ENCODE measurements around the gene SHC1. TPM values are rescaled to one million over a fixed set of nuclear protein-coding genes. Genes with fewer than 3 reads are reported as not detected.

Gene SHC1
- total RNA-seq, 1 experiment from 2014 or later: 199 TPM

DNA sequence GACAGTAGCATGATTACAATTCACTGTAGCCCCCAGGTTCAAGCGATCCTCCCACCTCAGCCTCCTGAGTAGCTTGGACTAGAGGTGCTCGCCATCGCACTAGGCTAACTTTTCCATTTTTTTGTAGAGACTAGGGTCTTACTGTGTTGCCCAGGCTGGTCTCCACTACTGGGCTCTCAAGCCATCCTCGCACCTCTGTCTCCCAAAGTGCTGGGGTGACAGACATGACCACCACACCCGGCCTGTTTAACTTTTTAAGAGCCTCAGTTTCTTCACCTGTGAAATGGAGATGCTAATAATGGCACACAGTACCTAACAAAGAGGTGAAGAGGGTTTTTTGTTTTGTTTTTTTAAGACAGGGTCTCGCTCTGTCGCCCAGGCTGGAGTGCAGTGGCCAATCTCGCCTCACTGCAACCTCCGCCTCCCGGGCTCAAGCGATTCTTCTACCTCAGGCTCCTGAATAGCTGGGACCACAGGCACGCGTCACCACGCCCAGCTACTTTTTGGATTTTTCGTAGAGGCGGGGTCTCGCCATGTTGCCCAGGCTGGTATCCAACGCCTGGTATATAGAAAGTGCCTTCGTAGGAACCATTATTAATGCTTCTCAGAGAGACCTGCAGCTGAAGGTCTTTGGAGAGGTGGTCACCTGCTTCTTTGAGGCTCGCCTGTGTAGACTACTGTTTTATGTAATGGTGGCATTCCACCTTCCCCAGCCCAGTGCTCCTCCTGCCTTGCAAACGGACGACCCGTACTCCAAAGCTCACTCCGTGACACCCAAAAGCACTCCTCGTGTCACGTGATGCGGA lies 34.6 kb downstream of the SHC1 start:
- Mint-ChIP-seq H3K9me3 (no peaks in the 10 kb centered on the region), H3K36me3 (no peaks in the 10 kb centered on the region; the same call in 1 of the 2 replicates), H3K27ac (peak overlapping the region; percentile 99), H3K4me3 (peak overlapping the region; percentile 92), H3K27me3 (ENCODE audit: low read depth) (peaks cover 3% of the 10 kb centered on the region; the same call in 1 of the 2 replicates), H3K4me1 (peaks cover 22% of the 10 kb centered on the region)
- ChIA-PET POLR2A (interaction anchor here (0.8 to 2.6 kb wide), 9 partner anchors 8 to 154 kb away, joined by 3 to 18 read pairs (median 3); partner anchors contain the start of genes FLAD1, PBXIP1 and SHC1), CTCF (interaction anchor here (0.5 to 1.8 kb wide), 30 partner anchors 9 to 456 kb away, joined by 3 to 14 read pairs (median 4); partner anchors contain the start of genes FLAD1, KCNN3, KRTCAP2 and PYGO2)
- no peak for DNase-seq (ENCODE audit: low spot score)
- TF ChIP-seq ZNF396 (CRISPR knock-in tag; IDR thresholded peaks at IDR 0.05; ENCODE audit: borderline replicate concordance): no peak
- peak; percentile 41 for TF ChIP-seq ZNF121 (CRISPR knock-in tag; IDR thresholded peaks at IDR 0.05)
- TF ChIP-seq NFYB (CRISPR knock-in tag; conservative IDR thresholded peaks at IDR 0.05; ENCODE audit: low read depth): 0 out of 2 replicates have a peak, but pooled peaks have one; percentile 39
- TF ChIP-seq, protein P1, sequence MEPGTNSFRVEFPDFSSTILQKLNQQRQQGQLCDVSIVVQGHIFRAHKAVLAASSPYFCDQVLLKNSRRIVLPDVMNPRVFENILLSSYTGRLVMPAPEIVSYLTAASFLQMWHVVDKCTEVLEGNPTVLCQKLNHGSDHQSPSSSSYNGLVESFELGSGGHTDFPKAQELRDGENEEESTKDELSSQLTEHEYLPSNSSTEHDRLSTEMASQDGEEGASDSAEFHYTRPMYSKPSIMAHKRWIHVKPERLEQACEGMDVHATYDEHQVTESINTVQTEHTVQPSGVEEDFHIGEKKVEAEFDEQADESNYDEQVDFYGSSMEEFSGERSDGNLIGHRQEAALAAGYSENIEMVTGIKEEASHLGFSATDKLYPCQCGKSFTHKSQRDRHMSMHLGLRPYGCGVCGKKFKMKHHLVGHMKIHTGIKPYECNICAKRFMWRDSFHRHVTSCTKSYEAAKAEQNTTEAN (CRISPR knock-in tag; IDR thresholded peaks at IDR 0.05): peak; percentile 93; the same call in 1 of the 2 replicates
- TF ChIP-seq, protein P2, sequence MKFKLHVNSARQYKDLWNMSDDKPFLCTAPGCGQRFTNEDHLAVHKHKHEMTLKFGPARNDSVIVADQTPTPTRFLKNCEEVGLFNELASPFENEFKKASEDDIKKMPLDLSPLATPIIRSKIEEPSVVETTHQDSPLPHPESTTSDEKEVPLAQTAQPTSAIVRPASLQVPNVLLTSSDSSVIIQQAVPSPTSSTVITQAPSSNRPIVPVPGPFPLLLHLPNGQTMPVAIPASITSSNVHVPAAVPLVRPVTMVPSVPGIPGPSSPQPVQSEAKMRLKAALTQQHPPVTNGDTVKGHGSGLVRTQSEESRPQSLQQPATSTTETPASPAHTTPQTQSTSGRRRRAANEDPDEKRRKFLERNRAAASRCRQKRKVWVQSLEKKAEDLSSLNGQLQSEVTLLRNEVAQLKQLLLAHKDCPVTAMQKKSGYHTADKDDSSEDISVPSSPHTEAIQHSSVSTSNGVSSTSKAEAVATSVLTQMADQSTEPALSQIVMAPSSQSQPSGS (CRISPR knock-in tag; IDR thresholded peaks at IDR 0.05; ENCODE audit: borderline replicate concordance, low read depth): 0 out of 2 replicates have a peak, but pooled peaks have one; percentile 66
- ATAC-seq: no peak

DNA sequence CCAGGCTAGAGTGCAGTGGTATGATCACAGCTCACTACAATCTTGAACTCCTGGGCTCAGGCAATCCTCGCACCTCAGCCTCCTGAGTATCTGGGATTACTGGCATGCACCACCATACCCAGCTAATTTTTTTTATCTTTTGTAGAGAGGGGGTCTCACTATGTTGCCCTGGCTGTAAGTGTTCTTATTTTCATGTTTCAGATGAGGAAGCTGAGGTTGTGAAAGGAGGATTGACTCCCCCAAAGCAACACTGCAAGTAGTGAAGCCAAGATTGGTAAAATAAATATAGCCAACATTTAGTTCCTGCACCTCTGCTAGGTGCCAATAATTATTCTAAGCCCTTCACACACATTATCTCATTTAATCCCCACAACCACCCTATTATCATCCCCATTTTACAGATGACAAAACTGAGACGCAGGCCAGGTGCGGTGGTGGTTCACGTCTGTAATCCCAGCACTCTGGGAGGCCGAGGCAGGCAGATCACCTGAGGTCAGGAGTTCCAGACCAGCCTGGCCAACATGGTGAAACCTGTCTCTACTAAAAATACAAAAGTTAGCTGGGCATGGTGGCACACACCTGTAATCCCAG lies 36.1 kb downstream of the SHC1 start:
- Mint-ChIP-seq H3K9me3 (no peaks in the 10 kb centered on the region), H3K27me3 (ENCODE audit: low read depth) (peaks cover 3% of the 10 kb centered on the region; the same call in 1 of the 2 replicates), H3K27ac (no peak overlapping the region), H3K4me3 (no peak overlapping the region), H3K4me1 (peaks cover 12% of the 10 kb centered on the region), H3K36me3 (no peaks in the 10 kb centered on the region; the same call in 1 of the 2 replicates)
- no peak for ATAC-seq
- no peak for DNase-seq (ENCODE audit: low spot score)
- ChIA-PET POLR2A (no interaction called here), CTCF (interaction anchor here (1.5 kb wide), 1 partner anchor 127 kb away, joined by 3 read pairs; no protein-coding TSS in a partner anchor)
- TF ChIP-seq TEAD4 (CRISPR knock-in tag; IDR thresholded peaks at IDR 0.05): no peak
- no peak for TF ChIP-seq JUN (CRISPR knock-in tag; IDR thresholded peaks at IDR 0.05)
- TF ChIP-seq PRRX2 (CRISPR knock-in tag; IDR thresholded peaks at IDR 0.05): no peak
- no peak for TF ChIP-seq ZNF121 (CRISPR knock-in tag; IDR thresholded peaks at IDR 0.05)
- TF ChIP-seq ZNF138 (CRISPR knock-in tag; conservative IDR thresholded peaks at IDR 0.05): no peak
- TF ChIP-seq ELF4 (CRISPR knock-in tag; IDR thresholded peaks at IDR 0.05; ENCODE audit: low read depth): no peak
- TF ChIP-seq, protein P3, sequence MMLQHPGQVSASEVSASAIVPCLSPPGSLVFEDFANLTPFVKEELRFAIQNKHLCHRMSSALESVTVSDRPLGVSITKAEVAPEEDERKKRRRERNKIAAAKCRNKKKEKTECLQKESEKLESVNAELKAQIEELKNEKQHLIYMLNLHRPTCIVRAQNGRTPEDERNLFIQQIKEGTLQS (CRISPR knock-in tag; conservative IDR thresholded peaks at IDR 0.05): no peak
- TF ChIP-seq, protein P4, sequence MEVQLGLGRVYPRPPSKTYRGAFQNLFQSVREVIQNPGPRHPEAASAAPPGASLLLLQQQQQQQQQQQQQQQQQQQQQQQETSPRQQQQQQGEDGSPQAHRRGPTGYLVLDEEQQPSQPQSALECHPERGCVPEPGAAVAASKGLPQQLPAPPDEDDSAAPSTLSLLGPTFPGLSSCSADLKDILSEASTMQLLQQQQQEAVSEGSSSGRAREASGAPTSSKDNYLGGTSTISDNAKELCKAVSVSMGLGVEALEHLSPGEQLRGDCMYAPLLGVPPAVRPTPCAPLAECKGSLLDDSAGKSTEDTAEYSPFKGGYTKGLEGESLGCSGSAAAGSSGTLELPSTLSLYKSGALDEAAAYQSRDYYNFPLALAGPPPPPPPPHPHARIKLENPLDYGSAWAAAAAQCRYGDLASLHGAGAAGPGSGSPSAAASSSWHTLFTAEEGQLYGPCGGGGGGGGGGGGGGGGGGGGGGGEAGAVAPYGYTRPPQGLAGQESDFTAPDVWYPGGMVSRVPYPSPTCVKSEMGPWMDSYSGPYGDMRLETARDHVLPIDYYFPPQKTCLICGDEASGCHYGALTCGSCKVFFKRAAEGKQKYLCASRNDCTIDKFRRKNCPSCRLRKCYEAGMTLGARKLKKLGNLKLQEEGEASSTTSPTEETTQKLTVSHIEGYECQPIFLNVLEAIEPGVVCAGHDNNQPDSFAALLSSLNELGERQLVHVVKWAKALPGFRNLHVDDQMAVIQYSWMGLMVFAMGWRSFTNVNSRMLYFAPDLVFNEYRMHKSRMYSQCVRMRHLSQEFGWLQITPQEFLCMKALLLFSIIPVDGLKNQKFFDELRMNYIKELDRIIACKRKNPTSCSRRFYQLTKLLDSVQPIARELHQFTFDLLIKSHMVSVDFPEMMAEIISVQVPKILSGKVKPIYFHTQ (CRISPR knock-in tag; IDR thresholded peaks at IDR 0.05): no peak
- TF ChIP-seq FOXP1 (CRISPR knock-in tag; IDR thresholded peaks at IDR 0.05; ENCODE audit: borderline replicate concordance): no peak
- TF ChIP-seq, protein P5, sequence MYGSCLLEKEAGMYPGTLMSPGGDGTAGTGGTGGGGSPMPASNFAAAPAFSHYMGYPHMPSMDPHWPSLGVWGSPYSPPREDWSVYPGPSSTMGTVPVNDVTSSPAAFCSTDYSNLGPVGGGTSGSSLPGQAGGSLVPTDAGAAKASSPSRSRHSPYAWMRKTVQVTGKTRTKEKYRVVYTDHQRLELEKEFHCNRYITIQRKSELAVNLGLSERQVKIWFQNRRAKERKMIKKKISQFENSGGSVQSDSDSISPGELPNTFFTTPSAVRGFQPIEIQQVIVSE (CRISPR knock-in tag; IDR thresholded peaks at IDR 0.05; ENCODE audit: borderline replicate concordance): no peak
- TF ChIP-seq FOXK1 (CRISPR knock-in tag; IDR thresholded peaks at IDR 0.05): no peak
- no peak for TF ChIP-seq ZNF317 (CRISPR knock-in tag; IDR thresholded peaks at IDR 0.05; ENCODE audit: borderline replicate concordance, low read depth)
- no peak for TF ChIP-seq ZNF416 (CRISPR knock-in tag; IDR thresholded peaks at IDR 0.05)
- TF ChIP-seq JAZF1 (CRISPR knock-in tag; IDR thresholded peaks at IDR 0.05): no peak
- TF ChIP-seq, protein P6, sequence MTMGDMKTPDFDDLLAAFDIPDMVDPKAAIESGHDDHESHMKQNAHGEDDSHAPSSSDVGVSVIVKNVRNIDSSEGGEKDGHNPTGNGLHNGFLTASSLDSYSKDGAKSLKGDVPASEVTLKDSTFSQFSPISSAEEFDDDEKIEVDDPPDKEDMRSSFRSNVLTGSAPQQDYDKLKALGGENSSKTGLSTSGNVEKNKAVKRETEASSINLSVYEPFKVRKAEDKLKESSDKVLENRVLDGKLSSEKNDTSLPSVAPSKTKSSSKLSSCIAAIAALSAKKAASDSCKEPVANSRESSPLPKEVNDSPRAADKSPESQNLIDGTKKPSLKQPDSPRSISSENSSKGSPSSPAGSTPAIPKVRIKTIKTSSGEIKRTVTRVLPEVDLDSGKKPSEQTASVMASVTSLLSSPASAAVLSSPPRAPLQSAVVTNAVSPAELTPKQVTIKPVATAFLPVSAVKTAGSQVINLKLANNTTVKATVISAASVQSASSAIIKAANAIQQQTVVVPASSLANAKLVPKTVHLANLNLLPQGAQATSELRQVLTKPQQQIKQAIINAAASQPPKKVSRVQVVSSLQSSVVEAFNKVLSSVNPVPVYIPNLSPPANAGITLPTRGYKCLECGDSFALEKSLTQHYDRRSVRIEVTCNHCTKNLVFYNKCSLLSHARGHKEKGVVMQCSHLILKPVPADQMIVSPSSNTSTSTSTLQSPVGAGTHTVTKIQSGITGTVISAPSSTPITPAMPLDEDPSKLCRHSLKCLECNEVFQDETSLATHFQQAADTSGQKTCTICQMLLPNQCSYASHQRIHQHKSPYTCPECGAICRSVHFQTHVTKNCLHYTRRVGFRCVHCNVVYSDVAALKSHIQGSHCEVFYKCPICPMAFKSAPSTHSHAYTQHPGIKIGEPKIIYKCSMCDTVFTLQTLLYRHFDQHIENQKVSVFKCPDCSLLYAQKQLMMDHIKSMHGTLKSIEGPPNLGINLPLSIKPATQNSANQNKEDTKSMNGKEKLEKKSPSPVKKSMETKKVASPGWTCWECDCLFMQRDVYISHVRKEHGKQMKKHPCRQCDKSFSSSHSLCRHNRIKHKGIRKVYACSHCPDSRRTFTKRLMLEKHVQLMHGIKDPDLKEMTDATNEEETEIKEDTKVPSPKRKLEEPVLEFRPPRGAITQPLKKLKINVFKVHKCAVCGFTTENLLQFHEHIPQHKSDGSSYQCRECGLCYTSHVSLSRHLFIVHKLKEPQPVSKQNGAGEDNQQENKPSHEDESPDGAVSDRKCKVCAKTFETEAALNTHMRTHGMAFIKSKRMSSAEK (CRISPR knock-in tag; IDR thresholded peaks at IDR 0.05; ENCODE audit: borderline replicate concordance): no peak
- TF ChIP-seq CBFB (CRISPR knock-in tag; IDR thresholded peaks at IDR 0.05; ENCODE audit: low read depth): no peak
